Caco-2 (cell line): Measurements from ENCODE around the gene MACROD1. TPM values are rescaled to one million over a fixed set of nuclear protein-coding genes. Genes with fewer than 3 reads are reported as not detected.

Source experiments
- BruUV-seq: library from RNA; stranded (reverse); fragments of 400-500 nt; replicated peaks from 2 replicates; lab custom pipeline; 2021; lab: Mats Ljungman, UMichigan
- CTCF ChIA-PET: fragments of 300-600 bp; sonication (Branson Sonifier 250); formaldehyde crosslinking; loops from one replicate; lab custom pipeline; 2022; ENCODE audit warnings: antibody characterized with exemption; lab: Charles Lee
- POLR2A ChIA-PET: fragments of 300-600 bp; sonication (Branson Sonifier 250); formaldehyde crosslinking; loops from one replicate; lab custom pipeline; 2022; ENCODE audit warnings: antibody characterized with exemption; lab: Charles Lee
- DNase-seq, 2 experiments: peaks; one replicate each; pipeline versions ENCODE4 v3.0.0 to v3.0.0-alpha.2; 2020 to 2022
- H3K27me3 ChIP-seq: replicated peaks from 2 replicates; pipeline ENCODE4 v1.6.0; 2011; ENCODE audit warnings: low read length; ENCODE audit not compliant: control insufficient read depth, insufficient read depth
- H3K36me3 ChIP-seq: 2 replicates; pipeline ENCODE4 v1.5.1; 2011; ENCODE audit warnings: low read length; ENCODE audit not compliant: control insufficient read depth, insufficient read depth
- H3K4me1 ChIP-seq: fragments of 250-450 bp; sonication (Bioruptor Pico); 2 replicates; pipeline ENCODE4 v1.5.1; 2020; ENCODE audit warnings: mild to moderate bottlenecking
- H3K4me3 ChIP-seq: 2 replicates; pipeline ENCODE4 v1.5.1; 2011; ENCODE audit warnings: low read depth, mild to moderate bottlenecking, control low read depth, low read length
- H3K9me3 ChIP-seq: fragments of 250-450 bp; sonication (Bioruptor Pico); 2 replicates; pipeline ENCODE4 v1.5.1; 2020; ENCODE audit warnings: mild to moderate bottlenecking, moderate library complexity
- H3K27ac Mint-ChIP-seq: one replicate; pipeline ENCODE4 v1.8.0; 2022; ENCODE audit warnings: mixed read lengths; ENCODE audit not compliant: unreplicated experiment
- H3K27me3 Mint-ChIP-seq: one replicate; pipeline ENCODE4 v1.8.0; 2022; ENCODE audit warnings: mixed read lengths; ENCODE audit not compliant: insufficient read depth, unreplicated experiment
- H3K36me3 Mint-ChIP-seq: one replicate; pipeline ENCODE4 v1.8.0; 2022; ENCODE audit warnings: mild to moderate bottlenecking, mixed read lengths; ENCODE audit not compliant: insufficient read depth, unreplicated experiment
- H3K4me1 Mint-ChIP-seq: one replicate; pipeline ENCODE4 v1.8.0; 2022; ENCODE audit warnings: low read depth, mixed read lengths; ENCODE audit not compliant: unreplicated experiment
- H3K4me3 Mint-ChIP-seq: one replicate; pipeline ENCODE4 v1.8.0; 2022; ENCODE audit warnings: mild to moderate bottlenecking, moderate library complexity, mixed read lengths; ENCODE audit not compliant: unreplicated experiment
- H3K9me3 Mint-ChIP-seq: one replicate; pipeline ENCODE4 v1.8.0; 2022; ENCODE audit warnings: mixed read lengths; ENCODE audit not compliant: unreplicated experiment
- CTCF ChIP-seq, 2 experiments: fragments of 200-600 bp in 1 of 2; IDR thresholded peaks; 1 replicate in 1 of 2; 2 replicates in 1 of 2; pipeline versions ENCODE4 v1.5.1 to v1.8.0; 2011 to 2022; ENCODE audit warnings: antibody characterized with exemption in 1 of 2, control low read depth in 1 of 2, inconsistent platforms in 1 of 2, low read depth in 1 of 2, low read length in 1 of 2, mild to moderate bottlenecking in 1 of 2, moderate library complexity in 1 of 2; ENCODE audit not compliant: insufficient read depth in 1 of 2, severe bottlenecking in 1 of 2, unreplicated experiment in 1 of 2
- intact Hi-C: fragments of 100-400 bp; cut with micrococcal nuclease; formaldehyde crosslinking; loops from one replicate; pipeline ENCODE4 v1.10.0; 2022; ENCODE audit not compliant: unreplicated experiment
- total RNA-seq: library from RNA; stranded (reverse); gene quantifications from 2 replicates; pipeline ENCODE4 v1.2.3, GENCODE V29; 2022

MACROD1 gene
- total RNA-seq, 1 experiment from 2014 or later, result 29.6 TPM

GRCh38 chr11:64100782-64101353 is 65.0 kb downstream of the MACROD1 start:
- no peaks in the 10 kb centered on the region for H3K36me3 ChIP-seq
- no TSS peak for BruUV-seq
- TF ChIP-seq CTCF (IDR thresholded peaks at IDR 0.05; ENCODE audit: insufficient read depth in 1 of 2, low read depth in 1 of 2, low read length in 1 of 2, severe bottlenecking in 1 of 2, unreplicated experiment in 1 of 2), result no peak
- ChIA-PET CTCF (no interaction called here), POLR2A (no interaction called here)
- no peaks in the 10 kb centered on the region for H3K4me1 ChIP-seq
- no peaks in the 10 kb centered on the region for H3K9me3 ChIP-seq
- no peak overlapping the region for H3K4me3 Mint-ChIP-seq
- no peak overlapping the region for H3K27ac Mint-ChIP-seq
- H3K36me3 Mint-ChIP-seq, result no peaks in the 10 kb centered on the region
- no peaks in the 10 kb centered on the region for H3K4me1 Mint-ChIP-seq
- no peaks in the 10 kb centered on the region for H3K27me3 ChIP-seq
- no peak overlapping the region for H3K4me3 ChIP-seq
- intact Hi-C loops, result no loop called here
- H3K27me3 Mint-ChIP-seq, result no peaks in the 10 kb centered on the region
- no peaks in the 10 kb centered on the region for H3K9me3 Mint-ChIP-seq
- no peak for DNase-seq

GRCh38 chr11:64100360-64100759 is 65.6 kb downstream of the MACROD1 start:
- Histone ChIP-seq H3K36me3 (no peaks in the 10 kb centered on the region), H3K27me3 (no peaks in the 10 kb centered on the region), H3K4me3 (no peak overlapping the region), H3K9me3 (no peaks in the 10 kb centered on the region), H3K4me1 (no peaks in the 10 kb centered on the region)
- Mint-ChIP-seq H3K9me3 (no peaks in the 10 kb centered on the region), H3K27ac (no peak overlapping the region), H3K36me3 (no peaks in the 10 kb centered on the region), H3K27me3 (no peaks in the 10 kb centered on the region), H3K4me3 (no peak overlapping the region), H3K4me1 (no peaks in the 10 kb centered on the region)
- peak in 1 of 2 experiments; percentile 21 for DNase-seq
- no TSS peak for BruUV-seq
- intact Hi-C loops, result no loop called here
- ChIA-PET CTCF (no interaction called here), POLR2A (no interaction called here)
- peak in 1 of 2 experiments; percentile 47 for TF ChIP-seq CTCF (IDR thresholded peaks at IDR 0.05; ENCODE audit: insufficient read depth in 1 of 2, low read depth in 1 of 2, low read length in 1 of 2, severe bottlenecking in 1 of 2, unreplicated experiment in 1 of 2)

- Mint-ChIP-seq H3K4me1 (no peaks in the 10 kb centered on the region), H3K9me3 (no peaks in the 10 kb centered on the region), H3K27ac (no peak overlapping the region), H3K4me3 (no peak overlapping the region), H3K36me3 (no peaks in the 10 kb centered on the region), H3K27me3 (no peaks in the 10 kb centered on the region)
- Histone ChIP-seq H3K4me3 (no peak overlapping the region), H3K27me3 (no peaks in the 10 kb centered on the region), H3K9me3 (no peaks in the 10 kb centered on the region), H3K36me3 (no peaks in the 10 kb centered on the region), H3K4me1 (no peaks in the 10 kb centered on the region)
- DNase-seq, result no peak
- POLR2A ChIA-PET, result no interaction called here
- TF ChIP-seq CTCF (IDR thresholded peaks at IDR 0.05; ENCODE audit: insufficient read depth in 1 of 2, low read depth in 1 of 2, low read length in 1 of 2, severe bottlenecking in 1 of 2, unreplicated experiment in 1 of 2), result no peak
- intact Hi-C loops, result no loop called here
- BruUV-seq, result no TSS peak
- CTCF ChIA-PET, result no interaction called here
Observed at GRCh38 chr11:64099436-64099835, 66.5 kb downstream of the MACROD1 start.
